OCI-LY3 (cell line): ENCODE measurements around the gene IL2RA.
A peak's percentile ranks its signal among the peaks of the same experiment; 100 is the strongest.

Source experiments
- H2AFZ ChIP-seq: fragments of 200-600, 300-600 bp; shearing (Covaris generic); 2 replicates; pipeline ENCODE4 v1.6.0; 2014; ENCODE audit warnings: antibody characterized with exemption, low read depth, low read length
- H3K27ac ChIP-seq: fragments of 200-600, 300-600 bp; sonication (generic); 2 replicates; pipeline ENCODE4 v1.5.1; 2014; ENCODE audit warnings: mild to moderate bottlenecking, low read length, moderate library complexity, mixed read lengths
- H3K27me3 ChIP-seq: fragments of 200-600, 300-600 bp; sonication (generic); 2 replicates; pipeline ENCODE4 v1.6.1; 2014; ENCODE audit warnings: low read depth, low read length, mixed read lengths
- H3K36me3 ChIP-seq: fragments of 200-600, 300-600 bp; sonication (generic); replicated peaks from 2 replicates; pipeline ENCODE3; 2014; ENCODE audit warnings: low read depth, low read length, mixed read lengths
- H3K4me1 ChIP-seq: fragments of 300-600, 200-600 bp; sonication (generic); 2 replicates; pipeline ENCODE4 v1.6.1; 2014; ENCODE audit warnings: low read length, mixed read lengths
- H3K4me2 ChIP-seq: fragments of 200-600, 300-600 bp; sonication (generic); 2 replicates; pipeline ENCODE4 v1.6.1; 2014; ENCODE audit warnings: low read length, mixed read lengths
- H3K4me3 ChIP-seq: fragments of 300-600, 200-600 bp; sonication (generic); 2 replicates; pipeline ENCODE4 v1.5.1; 2014; ENCODE audit warnings: antibody characterized with exemption, mild to moderate bottlenecking, low read length, moderate library complexity
- H3K79me2 ChIP-seq: fragments of 300-600, 200-600 bp; shearing (Covaris generic); 2 replicates; pipeline ENCODE4 v1.6.1; 2014; ENCODE audit warnings: mild to moderate bottlenecking, low read length, mixed read lengths
- H3K9ac ChIP-seq: fragments of 300-600, 200-600 bp; shearing (Covaris generic); 2 replicates; pipeline ENCODE4 v1.6.0; 2014; ENCODE audit warnings: mild to moderate bottlenecking, low read length, moderate library complexity
- H3K9me3 ChIP-seq: fragments of 200-600, 300-600 bp; shearing (Covaris generic); 2 replicates; pipeline ENCODE4 v1.6.1; 2014; ENCODE audit warnings: low read length, mixed read lengths; ENCODE audit not compliant: insufficient read depth
- H4K20me1 ChIP-seq: fragments of 200-600, 300-600 bp; sonication (generic); 2 replicates; pipeline ENCODE4 v1.6.1; 2016; ENCODE audit warnings: low read length, mixed read lengths; ENCODE audit not compliant: insufficient read depth
- EZH2phosphoT487 ChIP-seq: fragments of 200-600 bp; shearing (Covaris generic); IDR thresholded peaks from 2 replicates; pipeline ENCODE4 v1.6.1; 2018; ENCODE audit warnings: antibody characterized with exemption, mixed run types, low read depth
- TF ChIP-seq, protein P1 (sequence below): fragments of 200-600, 300-600 bp; sonication (generic); IDR thresholded peaks from 2 replicates; pipeline ENCODE4 v1.5.1; 2014; ENCODE audit warnings: antibody characterized with exemption, low read length, low read depth

IL2RA gene

DNA sequence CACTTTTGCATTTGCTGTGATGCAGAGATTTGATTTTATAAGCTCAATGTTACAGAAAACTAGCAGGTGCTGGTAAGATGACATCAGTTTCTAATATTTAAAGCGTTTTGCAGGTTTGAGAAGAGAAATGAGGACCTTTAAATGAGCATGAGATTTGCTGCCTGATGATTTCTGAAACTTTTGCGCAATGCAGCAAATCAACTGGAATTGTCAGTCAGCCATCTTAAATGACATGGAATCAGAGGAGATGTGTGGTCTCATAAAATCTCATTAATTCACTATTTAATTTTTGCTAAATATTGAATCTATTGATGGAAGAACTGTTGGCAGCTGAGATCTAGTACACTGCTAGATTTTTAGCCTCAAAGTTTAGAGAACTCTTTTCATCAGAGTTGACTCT is 30.6 kb upstream of the IL2RA start:
- no peak for TF ChIP-seq EZH2phosphoT487
- TF ChIP-seq, protein P1, sequence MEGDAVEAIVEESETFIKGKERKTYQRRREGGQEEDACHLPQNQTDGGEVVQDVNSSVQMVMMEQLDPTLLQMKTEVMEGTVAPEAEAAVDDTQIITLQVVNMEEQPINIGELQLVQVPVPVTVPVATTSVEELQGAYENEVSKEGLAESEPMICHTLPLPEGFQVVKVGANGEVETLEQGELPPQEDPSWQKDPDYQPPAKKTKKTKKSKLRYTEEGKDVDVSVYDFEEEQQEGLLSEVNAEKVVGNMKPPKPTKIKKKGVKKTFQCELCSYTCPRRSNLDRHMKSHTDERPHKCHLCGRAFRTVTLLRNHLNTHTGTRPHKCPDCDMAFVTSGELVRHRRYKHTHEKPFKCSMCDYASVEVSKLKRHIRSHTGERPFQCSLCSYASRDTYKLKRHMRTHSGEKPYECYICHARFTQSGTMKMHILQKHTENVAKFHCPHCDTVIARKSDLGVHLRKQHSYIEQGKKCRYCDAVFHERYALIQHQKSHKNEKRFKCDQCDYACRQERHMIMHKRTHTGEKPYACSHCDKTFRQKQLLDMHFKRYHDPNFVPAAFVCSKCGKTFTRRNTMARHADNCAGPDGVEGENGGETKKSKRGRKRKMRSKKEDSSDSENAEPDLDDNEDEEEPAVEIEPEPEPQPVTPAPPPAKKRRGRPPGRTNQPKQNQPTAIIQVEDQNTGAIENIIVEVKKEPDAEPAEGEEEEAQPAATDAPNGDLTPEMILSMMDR: no peak
- Histone ChIP-seq H3K4me2 (0 out of 2 replicates have a peak overlapping the region, but pooled peaks have one; percentile 9), H3K36me3 (peaks cover 5% of the 10 kb centered on the region)

DNA sequence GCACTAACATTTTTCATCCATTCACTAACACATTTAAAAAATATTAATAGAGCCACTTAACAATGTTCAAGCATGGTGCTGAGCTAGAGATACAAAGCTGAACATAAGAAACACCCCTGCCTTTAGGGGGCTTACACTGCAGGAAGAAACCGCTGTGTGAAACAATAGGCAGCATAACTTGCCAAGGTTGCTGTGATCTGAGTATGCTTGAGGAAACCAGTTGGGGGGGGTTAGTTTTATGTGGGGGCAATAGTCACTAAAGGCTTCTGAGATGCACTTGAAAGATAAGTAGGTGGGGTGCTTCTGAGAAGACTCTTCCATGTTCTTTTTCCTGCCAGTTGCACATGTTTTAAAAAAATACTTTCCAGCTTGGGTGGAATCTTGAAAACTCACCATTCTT is 29.5 kb upstream of the IL2RA start:
- Histone ChIP-seq H3K4me3 (no peak overlapping the region), H3K9ac (no peak overlapping the region), H3K79me2 (peaks cover 78% of the 10 kb centered on the region), H3K4me1 (peaks cover 51% of the 10 kb centered on the region), H3K27me3 (no peaks in the 10 kb centered on the region), H3K36me3 (no peaks in the 10 kb centered on the region), H2AFZ (no peak overlapping the region), H3K27ac (no peak overlapping the region), H3K4me2 (no peak overlapping the region), H3K9me3 (no peaks in the 10 kb centered on the region), H4K20me1 (peaks cover 65% of the 10 kb centered on the region)
- TF ChIP-seq EZH2phosphoT487: no peak
- TF ChIP-seq, protein P1: no peak

More for the DNA sequence above, 30.6 kb upstream of the IL2RA start:
- no peaks in the 10 kb centered on the region for H3K9me3 ChIP-seq
- H4K20me1 ChIP-seq: peaks cover 73% of the 10 kb centered on the region
- H3K9ac ChIP-seq: no peak overlapping the region
- H3K79me2 ChIP-seq: peaks cover 89% of the 10 kb centered on the region
- H3K27ac ChIP-seq: no peak overlapping the region
- H3K4me3 ChIP-seq: no peak overlapping the region
- no peaks in the 10 kb centered on the region for H3K27me3 ChIP-seq
- H3K4me1 ChIP-seq: peaks cover 40% of the 10 kb centered on the region
- H2AFZ ChIP-seq: no peak overlapping the region

DNA sequence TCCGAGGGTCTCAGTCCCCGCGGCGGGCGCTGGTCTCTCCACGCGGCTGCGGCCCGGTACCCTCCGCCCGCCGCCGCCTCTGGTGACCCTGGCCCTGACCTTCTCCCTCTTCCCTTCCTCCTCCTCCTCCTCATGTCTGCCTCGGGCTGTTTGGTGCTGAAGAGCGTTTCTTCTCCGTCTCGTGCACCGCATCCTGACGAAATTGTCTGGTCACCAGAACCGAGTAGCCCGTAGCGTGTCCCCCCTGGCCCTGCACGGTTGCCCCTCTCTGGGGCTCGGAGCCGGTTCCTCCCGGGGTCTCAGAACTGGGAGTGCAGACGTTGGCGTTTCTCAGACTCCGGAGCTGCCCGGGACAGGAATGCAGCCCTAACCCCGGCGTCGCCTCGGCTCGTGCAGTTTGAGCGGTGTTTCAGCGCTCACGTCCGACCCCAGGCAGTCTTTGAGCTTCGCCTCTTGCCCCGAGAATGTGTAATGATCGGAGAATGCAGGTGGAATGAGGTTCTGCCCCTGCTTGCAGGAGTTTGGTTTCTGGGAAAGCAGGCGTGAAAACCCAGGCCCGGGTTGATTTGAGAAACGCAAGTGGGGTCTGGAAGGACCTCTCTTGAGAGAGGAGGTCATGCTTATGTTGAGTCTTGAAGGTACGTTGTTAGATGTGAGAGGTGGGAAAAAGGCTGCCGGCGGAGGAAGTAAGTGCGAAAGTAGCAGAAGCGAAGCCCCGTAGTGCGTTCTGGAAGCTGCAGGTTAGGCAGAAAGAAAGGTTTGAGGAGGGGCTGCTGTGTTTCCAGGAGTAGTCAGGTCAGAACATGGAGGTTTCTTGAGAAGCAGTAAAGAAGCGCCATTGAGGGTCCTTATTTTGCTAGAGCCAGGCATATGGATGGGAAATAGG is 27.4 kb upstream of the IL2RA start:
- Histone ChIP-seq H2AFZ (no peak overlapping the region), H3K4me3 (peak overlapping the region; percentile 99), H3K36me3 (no peaks in the 10 kb centered on the region), H3K9me3 (no peaks in the 10 kb centered on the region), H4K20me1 (peaks cover 46% of the 10 kb centered on the region), H3K27ac (peak overlapping the region; percentile 44), H3K4me1 (peaks cover 56% of the 10 kb centered on the region), H3K27me3 (no peaks in the 10 kb centered on the region), H3K79me2 (peaks cover 57% of the 10 kb centered on the region), H3K4me2 (peak overlapping the region; percentile 95), H3K9ac (peak overlapping the region; percentile 95)
- TF ChIP-seq, protein P1: no peak
- TF ChIP-seq EZH2phosphoT487: no peak

DNA sequence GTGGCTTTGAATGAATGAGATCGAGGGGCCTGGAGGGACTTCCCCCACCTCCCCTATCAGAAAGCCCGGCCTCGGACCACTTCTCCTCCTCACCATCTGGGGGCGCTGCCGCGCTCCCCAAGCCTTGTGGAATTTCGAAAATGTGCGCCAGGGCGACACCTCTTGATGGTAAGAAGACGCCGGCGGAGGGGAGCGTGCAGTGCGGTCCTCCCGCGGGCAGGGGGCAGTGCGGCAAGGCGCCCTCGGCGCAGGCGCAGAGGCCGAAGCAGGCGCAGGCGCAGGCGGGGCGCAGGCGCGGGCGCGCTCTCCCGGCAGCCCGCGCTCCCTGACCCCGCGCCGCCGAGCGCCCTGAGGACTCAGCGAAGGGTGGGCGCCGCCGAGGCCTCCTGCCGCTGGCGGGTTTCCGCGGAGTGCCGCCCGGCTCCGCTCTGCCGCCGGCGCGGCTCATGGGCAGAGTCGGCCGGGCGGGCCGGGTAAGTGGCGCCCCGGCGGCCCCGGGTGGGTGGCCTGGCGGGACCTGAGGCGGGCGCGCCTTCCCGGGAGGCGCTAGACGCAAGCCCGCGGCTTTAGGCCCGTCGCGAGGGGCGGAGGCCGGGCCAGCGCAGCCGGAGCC is 26.7 kb upstream of the IL2RA start, which contains the start of gene RBM17:
Gene RBM17, plus strand, starts transcription at position 314 of the 613 bp plus-strand sequence. CDS start 8,032 bp downstream, outside the sequence.
- no peaks in the 10 kb centered on the region for H3K9me3 ChIP-seq
- H3K79me2 ChIP-seq: peaks cover 50% of the 10 kb centered on the region
- peak within 1 kb of the TSS; percentile 44 for H3K27ac ChIP-seq
- no peaks in the 10 kb centered on the region for H3K27me3 ChIP-seq
- H3K4me1 ChIP-seq: peaks cover 64% of the 10 kb centered on the region
- no peaks in the 10 kb centered on the region for H3K36me3 ChIP-seq
- peak within 1 kb of the TSS; percentile 99 for H3K4me3 ChIP-seq
- H4K20me1 ChIP-seq: peaks cover 43% of the 10 kb centered on the region
- H3K4me2 ChIP-seq: peak within 1 kb of the TSS; percentile 95
- H2AFZ ChIP-seq: peak within 1 kb of the TSS; percentile 68
- TF ChIP-seq, protein P1: peak; percentile 99
- no peak for TF ChIP-seq EZH2phosphoT487
- H3K9ac ChIP-seq: peak within 1 kb of the TSS; percentile 95
